HFF-Myc (cell line): ENCODE results near the gene CDON.

Source experiments
- DNase-seq: peaks from one replicate; pipeline ENCODE4 v3.0.0-alpha.2; 2011; ENCODE audit warnings: low read depth; ENCODE audit errors: extremely low read depth
- H3K4me3 ChIP-seq: replicated peaks from 2 replicates; pipeline ENCODE4 v1.5.1; 2011; ENCODE audit warnings: low read depth, mild to moderate bottlenecking, control low read depth, low read length
- TF ChIP-seq, protein P1 (sequence below): IDR thresholded peaks from 2 replicates; pipeline ENCODE4 v1.5.1; 2012; ENCODE audit warnings: mild to moderate bottlenecking, low read depth, low read length, control low read depth; ENCODE audit errors: missing control alignments

Gene CDON

DNA sequence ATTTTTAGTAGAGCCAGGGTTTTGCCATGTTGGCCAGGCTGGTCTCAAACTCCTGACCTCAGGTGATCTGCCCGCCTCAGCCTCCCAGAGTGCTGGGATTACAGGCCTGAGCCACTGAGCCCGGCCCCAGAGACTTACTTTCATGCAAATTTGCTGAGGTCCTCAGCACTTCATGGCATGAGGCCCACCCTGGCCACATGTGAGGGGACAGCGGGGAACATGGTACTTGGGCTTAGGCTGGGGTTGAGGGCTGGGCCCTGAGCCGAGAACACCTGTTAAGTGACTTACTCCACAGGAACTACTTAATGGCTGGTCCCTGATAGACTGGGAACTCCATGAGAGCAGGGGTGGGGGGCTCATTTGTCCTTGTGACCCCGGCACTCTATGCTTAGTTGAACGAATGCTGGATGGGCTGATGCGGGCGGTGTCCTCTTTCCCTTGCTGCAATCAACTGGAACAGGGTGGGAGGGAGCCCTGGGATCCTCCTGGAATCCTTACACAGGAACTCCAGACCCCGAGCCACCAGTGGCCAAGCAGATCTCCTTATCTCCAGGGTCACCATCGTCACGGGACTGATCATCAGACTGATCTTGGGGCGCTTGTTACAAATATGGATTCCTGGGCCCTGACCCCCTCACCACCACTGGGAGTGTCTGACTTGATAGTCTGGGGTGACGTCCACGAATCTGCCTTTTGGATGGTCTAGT, 115.8 kb downstream of the CDON start:
- TF ChIP-seq, protein P1, sequence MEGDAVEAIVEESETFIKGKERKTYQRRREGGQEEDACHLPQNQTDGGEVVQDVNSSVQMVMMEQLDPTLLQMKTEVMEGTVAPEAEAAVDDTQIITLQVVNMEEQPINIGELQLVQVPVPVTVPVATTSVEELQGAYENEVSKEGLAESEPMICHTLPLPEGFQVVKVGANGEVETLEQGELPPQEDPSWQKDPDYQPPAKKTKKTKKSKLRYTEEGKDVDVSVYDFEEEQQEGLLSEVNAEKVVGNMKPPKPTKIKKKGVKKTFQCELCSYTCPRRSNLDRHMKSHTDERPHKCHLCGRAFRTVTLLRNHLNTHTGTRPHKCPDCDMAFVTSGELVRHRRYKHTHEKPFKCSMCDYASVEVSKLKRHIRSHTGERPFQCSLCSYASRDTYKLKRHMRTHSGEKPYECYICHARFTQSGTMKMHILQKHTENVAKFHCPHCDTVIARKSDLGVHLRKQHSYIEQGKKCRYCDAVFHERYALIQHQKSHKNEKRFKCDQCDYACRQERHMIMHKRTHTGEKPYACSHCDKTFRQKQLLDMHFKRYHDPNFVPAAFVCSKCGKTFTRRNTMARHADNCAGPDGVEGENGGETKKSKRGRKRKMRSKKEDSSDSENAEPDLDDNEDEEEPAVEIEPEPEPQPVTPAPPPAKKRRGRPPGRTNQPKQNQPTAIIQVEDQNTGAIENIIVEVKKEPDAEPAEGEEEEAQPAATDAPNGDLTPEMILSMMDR: no peak
- no peak for DNase-seq
- no peak overlapping the region for H3K4me3 ChIP-seq

DNA sequence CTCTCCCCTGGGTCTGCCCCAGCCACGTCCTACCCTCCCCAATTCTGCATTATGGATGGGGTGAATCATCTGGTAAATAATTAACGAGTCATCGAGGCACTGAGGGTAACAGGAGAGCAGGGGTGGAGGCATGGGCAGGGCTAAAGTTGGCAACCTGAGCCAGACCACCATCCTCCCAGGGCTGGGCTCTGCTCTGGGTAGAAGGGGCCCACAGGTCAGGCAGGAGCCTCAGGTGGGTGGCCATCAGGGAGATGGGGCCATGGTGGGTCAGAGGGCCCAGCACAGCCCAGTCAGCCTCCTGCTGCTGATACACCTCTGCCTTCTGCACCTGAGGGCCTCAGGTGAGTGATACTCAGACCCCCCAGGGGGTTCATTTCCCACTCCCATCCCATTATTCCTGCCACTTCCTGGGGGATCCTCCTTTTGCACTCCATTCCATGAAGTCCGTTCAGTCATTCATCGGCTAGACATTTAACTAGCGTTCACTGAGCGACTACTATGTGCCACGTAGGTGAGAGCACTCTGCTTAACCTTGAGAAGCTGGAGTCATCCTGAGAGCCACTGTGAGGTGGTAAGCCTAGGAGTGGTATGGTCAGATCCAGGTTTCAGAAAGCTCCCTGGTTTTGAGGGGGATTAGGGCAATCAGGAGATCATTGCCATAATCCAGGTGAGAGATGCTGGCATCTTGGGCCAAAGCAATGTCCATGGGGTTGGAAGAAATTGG, 116.7 kb downstream of the CDON start, which contains the start of gene VSIG10L2:
TSS of gene VSIG10L2 (plus strand) at position 248 of the 724 bp plus-strand sequence. CDS start at position 260, 12 bp downstream.
- no peak for DNase-seq
- TF ChIP-seq, protein P1: no peak
- no peak within 1 kb of the TSS for H3K4me3 ChIP-seq

DNA sequence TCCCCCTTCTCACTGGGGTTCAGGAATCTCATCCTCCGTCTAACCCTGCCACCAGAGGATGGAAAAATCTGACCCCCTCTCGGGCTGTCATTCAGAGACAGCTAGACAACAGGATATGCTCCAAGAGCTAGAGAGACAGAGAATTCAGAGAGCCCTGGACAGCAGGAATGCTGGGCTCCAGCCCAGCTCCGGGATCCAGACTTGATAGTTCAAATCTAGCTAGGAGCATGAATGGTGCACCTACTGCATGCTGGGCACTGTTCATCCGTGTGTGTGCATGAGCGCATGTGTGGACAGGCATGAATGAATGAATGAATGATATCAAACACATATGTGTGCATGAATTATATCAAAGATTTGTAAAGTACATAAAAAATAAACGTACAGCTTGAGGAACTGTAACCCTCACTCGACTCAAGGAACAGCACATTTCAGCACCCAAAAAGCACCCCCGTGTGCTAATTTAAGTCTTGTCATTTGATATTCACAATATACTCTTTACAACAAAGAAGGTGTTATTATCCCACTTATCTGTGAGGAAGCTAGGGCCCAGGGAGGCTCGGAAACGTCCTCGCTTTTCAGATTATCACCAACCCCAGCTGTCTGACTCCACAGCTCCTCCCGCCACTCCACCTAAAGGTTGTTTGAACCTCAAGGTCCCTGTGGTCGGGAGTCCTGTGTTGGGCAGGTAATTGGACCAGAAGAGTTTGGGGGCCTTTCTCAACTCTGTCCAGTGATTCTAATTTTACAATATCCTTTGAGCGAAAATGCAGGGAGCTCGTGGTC, 117.5 kb downstream of the CDON start:
- TF ChIP-seq, protein P1: no peak
- no peak for DNase-seq
- no peak overlapping the region for H3K4me3 ChIP-seq

DNA sequence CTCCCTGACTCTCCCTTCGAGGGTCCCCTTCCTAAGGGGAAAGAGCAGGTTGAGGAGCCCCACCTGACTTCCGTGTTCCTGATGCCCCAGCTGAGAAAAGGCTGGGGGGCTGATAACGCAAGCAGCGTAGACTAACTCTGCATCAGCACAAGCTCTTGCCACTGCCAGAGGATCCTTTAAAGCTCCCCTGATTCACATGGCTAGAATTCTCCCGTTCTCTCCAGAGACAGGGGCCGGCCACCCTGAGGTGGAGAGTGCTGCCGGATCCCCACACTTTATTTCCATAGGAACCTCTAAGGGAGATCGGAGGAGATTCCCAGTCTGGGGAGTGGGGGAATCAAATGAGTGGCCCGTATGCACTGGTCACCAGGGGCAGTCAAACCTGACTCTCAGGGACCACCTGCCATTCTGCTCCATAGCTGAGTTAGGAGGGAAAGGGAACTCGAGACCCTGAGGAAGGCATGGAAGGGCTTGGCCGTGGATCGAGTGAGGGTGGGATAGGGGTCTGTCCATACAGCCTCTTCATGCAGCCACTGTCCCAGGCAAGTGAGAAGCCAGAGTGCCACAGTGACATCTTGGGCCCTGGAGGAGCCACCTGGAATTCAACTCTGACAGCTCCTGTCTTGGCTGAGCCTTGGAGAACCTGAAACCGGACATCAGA, 118.2 kb downstream of the CDON start:
- TF ChIP-seq, protein P1: no peak
- no peak for DNase-seq
- no peak overlapping the region for H3K4me3 ChIP-seq

DNA sequence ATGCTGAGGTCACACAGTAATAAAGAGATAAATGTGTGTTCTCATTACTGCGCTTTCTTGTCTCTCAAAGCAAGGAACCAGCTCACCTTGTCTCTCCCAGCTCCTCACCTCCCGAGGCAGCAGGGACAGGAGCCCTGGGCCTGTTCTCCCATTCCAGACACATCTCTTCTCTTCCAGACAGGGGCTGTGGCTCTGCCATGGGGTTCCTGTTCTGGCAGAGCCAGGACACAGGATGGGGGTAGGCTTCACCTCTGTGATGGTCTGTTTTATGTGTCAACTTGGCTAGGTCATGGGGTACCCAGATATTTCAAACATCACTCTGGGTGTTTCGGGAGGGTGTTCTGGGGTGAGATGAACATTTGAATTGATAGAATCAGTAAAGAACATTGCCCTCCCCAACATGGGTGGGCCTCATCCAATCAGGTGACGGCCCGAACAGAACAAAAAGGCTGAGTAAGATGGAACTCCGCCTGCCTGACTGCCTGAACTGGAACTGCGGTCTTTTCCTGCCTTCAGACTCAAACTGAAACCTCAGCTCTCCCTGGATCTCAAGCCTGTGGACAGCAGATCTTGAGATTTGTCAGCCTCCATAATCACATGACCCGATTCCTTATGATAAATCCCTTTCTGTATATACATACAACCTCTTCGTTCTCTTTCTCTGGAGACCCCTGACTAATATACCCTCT, 118.9 kb downstream of the CDON start:
- TF ChIP-seq, protein P1: no peak
- no peak overlapping the region for H3K4me3 ChIP-seq
- DNase-seq: no peak
